ENCODE results near the gene GUCY1B1.

GUCY1B1 gene

DNA sequence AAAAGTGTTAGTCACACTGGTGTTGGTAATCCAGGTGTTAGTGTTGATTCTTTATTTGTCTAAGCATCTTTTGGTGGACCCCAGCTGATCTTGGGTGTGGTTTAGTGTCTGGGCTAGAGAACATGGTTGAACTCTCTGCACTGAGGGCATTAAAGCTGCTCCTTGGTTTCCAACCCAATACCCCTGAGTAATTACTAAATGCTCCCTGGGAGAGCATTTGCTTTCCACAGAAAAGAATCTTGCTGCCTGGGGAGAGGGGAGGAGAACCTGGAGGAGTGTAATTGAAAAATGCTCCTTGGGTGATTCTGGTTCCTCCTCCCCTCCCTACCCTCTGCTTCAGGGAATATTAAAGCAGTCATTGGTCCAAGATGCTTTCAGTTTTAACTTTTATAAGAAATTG lies 3.1 kb downstream of the GUCY1B1 start:
- no peak overlapping the region for H3K4me3 ChIP-seq (ENCODE audit: low read depth, low read length)
- no peak for DNase-seq (ENCODE audit: low read depth)
- TF ChIP-seq, protein P1, sequence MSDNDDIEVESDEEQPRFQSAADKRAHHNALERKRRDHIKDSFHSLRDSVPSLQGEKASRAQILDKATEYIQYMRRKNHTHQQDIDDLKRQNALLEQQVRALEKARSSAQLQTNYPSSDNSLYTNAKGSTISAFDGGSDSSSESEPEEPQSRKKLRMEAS (IDR thresholded peaks at IDR 0.05; ENCODE audit: low read depth, low read length) = no peak
- TF ChIP-seq, protein P2, sequence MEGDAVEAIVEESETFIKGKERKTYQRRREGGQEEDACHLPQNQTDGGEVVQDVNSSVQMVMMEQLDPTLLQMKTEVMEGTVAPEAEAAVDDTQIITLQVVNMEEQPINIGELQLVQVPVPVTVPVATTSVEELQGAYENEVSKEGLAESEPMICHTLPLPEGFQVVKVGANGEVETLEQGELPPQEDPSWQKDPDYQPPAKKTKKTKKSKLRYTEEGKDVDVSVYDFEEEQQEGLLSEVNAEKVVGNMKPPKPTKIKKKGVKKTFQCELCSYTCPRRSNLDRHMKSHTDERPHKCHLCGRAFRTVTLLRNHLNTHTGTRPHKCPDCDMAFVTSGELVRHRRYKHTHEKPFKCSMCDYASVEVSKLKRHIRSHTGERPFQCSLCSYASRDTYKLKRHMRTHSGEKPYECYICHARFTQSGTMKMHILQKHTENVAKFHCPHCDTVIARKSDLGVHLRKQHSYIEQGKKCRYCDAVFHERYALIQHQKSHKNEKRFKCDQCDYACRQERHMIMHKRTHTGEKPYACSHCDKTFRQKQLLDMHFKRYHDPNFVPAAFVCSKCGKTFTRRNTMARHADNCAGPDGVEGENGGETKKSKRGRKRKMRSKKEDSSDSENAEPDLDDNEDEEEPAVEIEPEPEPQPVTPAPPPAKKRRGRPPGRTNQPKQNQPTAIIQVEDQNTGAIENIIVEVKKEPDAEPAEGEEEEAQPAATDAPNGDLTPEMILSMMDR (IDR thresholded peaks at IDR 0.05; ENCODE audit: low read depth, low read length) = no peak

GRCh38 chr4:155762334-155762733 lies 3.5 kb downstream of the GUCY1B1 start:
- no peak for DNase-seq (ENCODE audit: low read depth)
- no peak overlapping the region for H3K4me3 ChIP-seq (ENCODE audit: low read depth, low read length)

DNA sequence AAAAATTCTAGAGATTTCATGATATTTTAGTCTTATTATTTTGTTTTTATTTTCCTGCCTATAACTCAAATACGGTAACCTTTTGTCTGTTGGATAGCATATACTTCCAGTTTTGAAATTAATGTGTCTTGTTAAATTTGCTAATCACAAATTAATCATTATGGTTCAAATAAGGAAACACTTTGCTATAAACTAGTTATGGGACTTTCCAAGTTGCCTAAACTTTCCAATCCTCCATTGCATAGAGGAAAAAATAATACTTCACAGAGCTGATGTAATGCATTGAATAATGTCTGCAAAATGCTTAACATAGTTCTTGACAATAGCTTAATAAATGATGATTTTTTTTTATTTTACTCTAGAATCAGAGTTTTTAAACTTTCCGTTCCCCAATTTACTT lies 4.7 kb downstream of the GUCY1B1 start:
- TF ChIP-seq POLR2A (IDR thresholded peaks at IDR 0.05; ENCODE audit: extremely low read depth, insufficient read length) = no peak
- TF ChIP-seq, protein P2 (IDR thresholded peaks at IDR 0.05; ENCODE audit: low read depth, low read length) = no peak
- no peak for TF ChIP-seq MYC (IDR thresholded peaks at IDR 0.05; ENCODE audit: low read depth, low read length)
- TF ChIP-seq, protein P1 (IDR thresholded peaks at IDR 0.05; ENCODE audit: low read depth, low read length) = no peak
- no peak overlapping the region for H3K4me3 ChIP-seq (ENCODE audit: low read depth, low read length)
- DNase-seq (ENCODE audit: low read depth) = no peak

More at GRCh38 chr4:155762334-155762733, 3.5 kb downstream of the GUCY1B1 start:
- TF ChIP-seq, protein P1 (IDR thresholded peaks at IDR 0.05; ENCODE audit: low read depth, low read length) = no peak
- TF ChIP-seq MYC (IDR thresholded peaks at IDR 0.05; ENCODE audit: low read depth, low read length) (no peak), POLR2A (IDR thresholded peaks at IDR 0.05; ENCODE audit: extremely low read depth, insufficient read length) (no peak)
- TF ChIP-seq, protein P2 (IDR thresholded peaks at IDR 0.05; ENCODE audit: low read depth, low read length) = no peak

DNA sequence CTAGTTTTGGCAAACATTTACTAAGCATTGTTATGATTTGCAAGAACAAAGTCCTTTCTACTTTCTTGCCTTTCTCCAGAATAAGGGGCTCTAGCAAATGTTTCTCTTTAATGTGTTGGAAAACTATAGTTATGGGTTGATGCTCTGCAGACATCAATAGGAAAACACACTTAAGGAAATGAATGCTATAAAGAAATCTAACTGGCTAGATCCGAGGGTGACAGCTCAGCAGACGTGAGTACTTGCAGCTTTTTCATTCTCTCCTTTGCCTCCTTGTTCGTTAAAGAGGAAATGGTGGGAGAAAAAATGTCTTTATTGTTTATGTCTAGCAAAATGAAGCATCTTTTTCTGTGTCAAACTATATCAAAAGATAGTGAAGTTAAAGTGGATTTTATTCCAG lies 6.3 kb downstream of the GUCY1B1 start:
- no peak overlapping the region for H3K4me3 ChIP-seq (ENCODE audit: low read depth, low read length)
- TF ChIP-seq MYC (IDR thresholded peaks at IDR 0.05; ENCODE audit: low read depth, low read length) (no peak), POLR2A (IDR thresholded peaks at IDR 0.05; ENCODE audit: extremely low read depth, insufficient read length) (no peak)
- TF ChIP-seq, protein P2 (IDR thresholded peaks at IDR 0.05; ENCODE audit: low read depth, low read length) = no peak
- TF ChIP-seq, protein P1 (IDR thresholded peaks at IDR 0.05; ENCODE audit: low read depth, low read length) = no peak
- DNase-seq (ENCODE audit: low read depth) = no peak

DNA sequence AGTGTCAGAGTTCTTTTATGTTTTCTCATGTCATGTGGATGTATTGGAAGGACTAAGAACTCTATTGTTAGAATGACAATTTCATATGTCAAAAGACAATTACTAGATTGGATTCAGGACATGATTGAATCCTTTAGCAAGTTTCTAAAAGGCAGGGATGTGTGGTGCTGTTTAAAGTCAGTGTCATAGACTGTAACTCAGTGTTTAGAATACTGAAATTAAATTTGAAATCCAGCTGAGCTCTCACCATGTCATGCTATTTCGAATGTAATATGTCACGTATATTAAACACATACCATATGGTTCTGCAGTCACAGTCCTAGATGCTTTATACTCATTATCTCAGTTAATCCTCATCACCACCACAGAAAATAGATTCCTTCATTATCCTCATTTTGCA lies 7.8 kb downstream of the GUCY1B1 start:
- TF ChIP-seq MYC (IDR thresholded peaks at IDR 0.05; ENCODE audit: low read depth, low read length) = no peak
- TF ChIP-seq, protein P2 (IDR thresholded peaks at IDR 0.05; ENCODE audit: low read depth, low read length) = no peak
- no peak for TF ChIP-seq POLR2A (IDR thresholded peaks at IDR 0.05; ENCODE audit: extremely low read depth, insufficient read length)
- TF ChIP-seq, protein P1 (IDR thresholded peaks at IDR 0.05; ENCODE audit: low read depth, low read length) = no peak
- no peak overlapping the region for H3K4me3 ChIP-seq (ENCODE audit: low read depth, low read length)
- DNase-seq (ENCODE audit: low read depth) = no peak

GRCh38 chr4:155768370-155768769 lies 9.5 kb downstream of the GUCY1B1 start:
- no peak overlapping the region for H3K4me3 ChIP-seq (ENCODE audit: low read depth, low read length)
- TF ChIP-seq MYC (IDR thresholded peaks at IDR 0.05; ENCODE audit: low read depth, low read length) = no peak
- TF ChIP-seq, protein P2 (IDR thresholded peaks at IDR 0.05; ENCODE audit: low read depth, low read length) = no peak
- TF ChIP-seq POLR2A (IDR thresholded peaks at IDR 0.05; ENCODE audit: extremely low read depth, insufficient read length) = no peak
- TF ChIP-seq, protein P1 (IDR thresholded peaks at IDR 0.05; ENCODE audit: low read depth, low read length) = no peak
- no peak for DNase-seq (ENCODE audit: low read depth)
